HUDEP-2 (cell line): ENCODE measurements around the gene GAGE12D.
"Not testable (repeated sequence)": the region's sequence is repeated elsewhere in the genome, so short reads cannot be mapped to it uniquely, and the experiment has no call there.

Source experiments
- DNase-seq, 76 experiments: peaks; one replicate each; lab custom pipeline; 2025; ENCODE audit not compliant: unreplicated experiment in 76 of 76; lab: John Stamatoyannopoulos, UW

The GAGE12D gene

GRCh38 chrX:49541433-49541832 lies at the start of gene GAGE12D:
Gene GAGE12D, plus strand, starts transcription at chrX:49541733. Its CDS starts 1,155 bp downstream, at chrX:49542888.
- DNase-seq: not testable (repeated sequence)

GRCh38 chrX:49531877-49532276 lies 9.7 kb upstream of the GAGE12D start, which contains the start of gene GAGE12C:
Gene GAGE12C, plus strand, starts transcription at chrX:49532177. Its CDS starts 1,155 bp downstream, at chrX:49533332.
- DNase-seq: not testable (repeated sequence)

GRCh38 chrX:49550989-49551388 lies 9.5 kb downstream of the GAGE12D start, which contains the start of gene GAGE12E:
Gene GAGE12E, plus strand, starts transcription at chrX:49551289. Its CDS starts 1,155 bp downstream, at chrX:49552444.
- not testable (repeated sequence) for DNase-seq

GRCh38 chrX:49560542-49560941 lies 19.0 kb downstream of the GAGE12D start, which contains the start of gene GAGE12F:
Gene GAGE12F, plus strand, starts transcription at chrX:49560842. Its CDS starts 1,155 bp downstream, at chrX:49561997.
- not testable (repeated sequence) for DNase-seq

- not testable (repeated sequence) for DNase-seq
Observed at GRCh38 chrX:49568728-49569127, 27.2 kb downstream of the GAGE12D start.

- not testable (repeated sequence) for DNase-seq
Observed at GRCh38 chrX:49569152-49569551, 27.6 kb downstream of the GAGE12D start.

- DNase-seq: not testable (repeated sequence)
Observed at GRCh38 chrX:49570100-49570499, 28.6 kb downstream of the GAGE12D start, which contains the start of gene GAGE12G. Gene GAGE12G, plus strand, starts transcription at chrX:49570400. Its CDS starts 1,155 bp downstream, at chrX:49571555.

- not testable (repeated sequence) for DNase-seq
Observed at GRCh38 chrX:49579649-49580048, 38.1 kb downstream of the GAGE12D start, which contains the start of gene GAGE12H. Gene GAGE12H, plus strand, starts transcription at chrX:49579949. Its CDS starts 1,155 bp downstream, at chrX:49581104.

- not testable (repeated sequence) for DNase-seq
Observed at GRCh38 chrX:49589196-49589595, 47.7 kb downstream of the GAGE12D start, which contains the start of gene GAGE2A. Gene GAGE2A, plus strand, starts transcription at chrX:49589496. Its CDS starts 1,155 bp downstream, at chrX:49590651.

- not testable (repeated sequence) for DNase-seq
Observed at GRCh38 chrX:49589769-49590478, 48.4 kb downstream of the GAGE12D start.

- not testable (repeated sequence) for DNase-seq
Observed at GRCh38 chrX:49590488-49590887, 49.0 kb downstream of the GAGE12D start.
